T-cell (primary cell): ENCODE results near the gene HAND1. TPM values are rescaled to one million over a fixed set of nuclear protein-coding genes. Genes with fewer than 3 reads are reported as not detected.

ENCODE experiments used
- ATAC-seq, 4 experiments: fragments of 200-7000 bp in 3 of 4; fragments of 150-1000 bp in 1 of 4; cut with Tn5 transposase; replicated peaks in 1 of 4; 1 replicate in 3 of 4; 2 replicates in 1 of 4; pipeline ENCODE4 v1.10.0; 2021; ENCODE audit warnings: moderate library complexity in 3 of 4, mild to moderate bottlenecking in 2 of 4, moderate number of reproducible peaks in 1 of 4
- CTCF ChIA-PET, 2 donors: fragments of 300-600 bp; sonication (Branson Sonifier 250); formaldehyde crosslinking; loops; one replicate each; lab custom pipeline; 2022; ENCODE audit warnings: antibody characterized with exemption in 2 of 2; lab: Charles Lee
- POLR2A ChIA-PET, 2 donors: fragments of 300-600 bp; sonication (Branson Sonifier 250); formaldehyde crosslinking; loops; one replicate each; lab custom pipeline; 2022; ENCODE audit warnings: antibody characterized with exemption in 2 of 2; lab: Charles Lee
- DNase-seq, 35 experiments: peaks; one replicate each; pipeline versions ENCODE4 v3.0.0 to v3.0.0-alpha.2; 2013 to 2023
- H3K27ac ChIP-seq: one replicate; pipeline ENCODE4 v1.5.1; 2013; ENCODE audit warnings: low read length
- H3K27me3 ChIP-seq, 2 experiments: replicated peaks in 1 of 2; 1 replicate in 1 of 2; 2 replicates in 1 of 2; pipeline versions ENCODE4 v1.6.1 to v1.7.0; 2013; ENCODE audit warnings: low read length in 1 of 2, mixed read lengths in 1 of 2; ENCODE audit not compliant: control insufficient read depth in 2 of 2, insufficient read depth in 2 of 2; ENCODE audit errors: extremely low read depth in 1 of 2
- H3K36me3 ChIP-seq, 2 donors: 1 replicate in 1 of 2; 2 replicates in 1 of 2; pipeline versions ENCODE4 v1.6.1 to v1.7.0; 2013; ENCODE audit warnings: low read length in 1 of 2; ENCODE audit not compliant: control insufficient read depth in 2 of 2, insufficient read depth in 1 of 2; ENCODE audit errors: extremely low read depth in 1 of 2
- H3K4me1 ChIP-seq, 2 experiments: 1 replicate in 1 of 2; 2 replicates in 1 of 2; pipeline versions ENCODE4 v1.6.1 to v1.7.0; 2013; ENCODE audit warnings: low read length in 2 of 2, mixed read lengths in 1 of 2; ENCODE audit not compliant: insufficient read depth in 2 of 2, control insufficient read depth in 1 of 2; ENCODE audit errors: extremely low read depth in 1 of 2
- H3K4me3 ChIP-seq, 2 donors: 1 replicate in 1 of 2; 2 replicates in 1 of 2; pipeline versions ENCODE4 v1.5.1 to v1.7.0; 2013; ENCODE audit warnings: mild to moderate bottlenecking in 2 of 2, low read length in 1 of 2, moderate library complexity in 1 of 2; ENCODE audit not compliant: control insufficient read depth in 1 of 2; ENCODE audit errors: extremely low read depth in 1 of 2
- H3K9me3 ChIP-seq: 2 replicates; pipeline ENCODE4 v1.7.0; 2013
- H3K27ac Mint-ChIP-seq, 2 donors: one replicate each; pipeline ENCODE4 v1.8.0; 2020 to 2021; ENCODE audit warnings: mild to moderate bottlenecking in 2 of 2, mixed read lengths in 2 of 2
- H3K27me3 Mint-ChIP-seq, 2 donors: one replicate each; pipeline ENCODE4 v1.8.0; 2021 to 2022; ENCODE audit warnings: mixed read lengths in 2 of 2
- H3K36me3 Mint-ChIP-seq: one replicate; pipeline ENCODE4 v1.8.0; 2021; ENCODE audit warnings: mixed read lengths
- H3K4me1 Mint-ChIP-seq, 3 donors: one replicate each; pipeline ENCODE4 v1.8.0; 2020 to 2022; ENCODE audit warnings: mixed read lengths in 3 of 3, mild to moderate bottlenecking in 1 of 3
- H3K4me3 Mint-ChIP-seq, 3 donors: one replicate each; pipeline ENCODE4 v1.8.0; 2020 to 2022; ENCODE audit warnings: mild to moderate bottlenecking in 3 of 3, mixed read lengths in 3 of 3, moderate library complexity in 3 of 3
- H3K9me3 Mint-ChIP-seq, 3 donors: one replicate each; pipeline ENCODE4 v1.8.0; 2020 to 2022; ENCODE audit warnings: mixed read lengths in 3 of 3
- WGBS: methylation state at CpG from one replicate; pipeline ENCODE4 v1.1.5; 2013; ENCODE audit warnings: missing lambda C conversion rate; ENCODE audit not compliant: insufficient coverage; 5-methylcytosine and 5-hydroxymethylcytosine counted together
- total RNA-seq, 35 experiments: library from RNA in 6 of 35; stranded (reverse) in 6 of 35; fragments of 120-200 nt in 1 of 35; gene quantifications; one replicate each; pipeline versions ENCODE4 v1.2.1 to v1.2.4 and lab custom pipeline; 2013 to 2026

HAND1 gene
- total RNA-seq, 5 donors from 2014 or later (not counting 1 experiment from before 2014, with no cell fraction given) = not detected

DNA sequence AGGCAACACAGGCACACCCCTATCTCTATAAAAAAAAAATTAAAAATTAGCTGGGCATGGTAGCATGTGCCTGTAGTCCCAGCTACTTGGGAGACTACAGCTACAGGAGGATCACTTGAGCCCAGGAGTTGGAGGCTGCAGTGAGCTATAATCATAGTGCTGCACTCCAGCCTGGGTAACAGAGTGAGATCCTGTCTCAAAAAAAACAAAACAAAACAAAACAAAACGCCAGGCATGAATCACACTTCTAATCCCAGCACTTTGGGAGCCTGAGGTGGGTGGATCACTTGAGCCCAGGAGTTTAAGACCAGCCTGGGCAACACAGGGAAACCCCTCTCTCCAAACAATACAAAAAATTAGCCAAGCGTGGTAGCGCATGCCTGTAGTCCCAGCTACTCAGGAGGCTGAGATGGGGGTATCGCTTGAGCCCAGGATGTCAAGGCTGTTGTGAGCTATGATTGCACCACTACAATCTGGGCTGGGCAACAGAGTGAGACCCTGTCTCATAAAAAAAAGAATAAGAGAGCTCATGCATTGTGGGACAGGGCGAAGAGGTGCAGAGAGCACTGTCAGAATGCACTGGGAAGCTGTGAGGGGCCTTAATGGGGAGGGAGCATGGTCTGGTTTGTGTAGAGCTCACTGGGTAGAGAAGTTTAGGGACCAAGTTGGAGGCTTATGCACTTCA is 40.6 kb downstream of the HAND1 start:
- POLR2A ChIA-PET = interaction anchor here in 1 of 2 donors (0.6 kb wide), 1 partner anchor 808 kb away, joined by 4 read pairs; no protein-coding TSS in a partner anchor
- peaks cover 9 to 13% (median 12%) of the 10 kb centered on the region in 3 donors for H3K4me1 Mint-ChIP-seq
- H3K27me3 Mint-ChIP-seq = no peaks in the 10 kb centered on the region
- peaks cover 63% of the 10 kb centered on the region for H3K36me3 Mint-ChIP-seq
- H3K27me3 ChIP-seq = no peaks in the 10 kb centered on the region
- ATAC-seq (no peak), DNase-seq (no peak)
- H3K27ac Mint-ChIP-seq = no peak overlapping the region
- H3K4me1 ChIP-seq = no peaks in the 10 kb centered on the region
- no peak overlapping the region for H3K27ac ChIP-seq
- peaks cover 8 to 60% of the 10 kb centered on the region in 2 donors for H3K36me3 ChIP-seq
- WGBS = 98% methylated on average over 4 of the region's 5 CpGs
- H3K9me3 Mint-ChIP-seq = no peaks in the 10 kb centered on the region
- CTCF ChIA-PET = interaction anchor here in 1 of 2 donors (0.6 kb wide), 1 partner anchor 60 kb away, joined by 5 read pairs; no protein-coding TSS in a partner anchor
- no peaks in the 10 kb centered on the region for H3K9me3 ChIP-seq
- no peak overlapping the region for H3K4me3 ChIP-seq
- no peak overlapping the region for H3K4me3 Mint-ChIP-seq

DNA sequence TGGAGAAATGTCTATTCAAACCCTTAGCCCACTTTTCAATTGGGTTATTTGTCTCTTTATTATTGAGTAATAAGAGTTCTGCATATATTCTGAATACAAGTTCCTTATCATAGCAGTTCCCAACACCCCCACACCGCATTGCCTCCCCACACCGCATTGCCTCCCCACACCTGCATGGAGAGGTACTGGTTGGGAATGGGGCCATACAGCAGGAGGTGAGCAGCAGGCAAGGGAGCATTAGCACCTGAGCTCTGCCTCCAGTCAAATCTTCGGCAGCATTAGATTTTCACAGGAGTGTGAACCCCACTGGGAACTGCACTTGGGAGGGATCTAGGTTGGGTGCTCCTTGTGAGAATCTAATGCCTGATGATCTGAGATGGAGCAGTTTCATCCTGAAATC is 42.8 kb downstream of the HAND1 start:
- ATAC-seq = no peak
- Mint-ChIP-seq H3K4me1 (no peaks in the 10 kb centered on the region), H3K27me3 (no peaks in the 10 kb centered on the region), H3K9me3 (no peaks in the 10 kb centered on the region), H3K36me3 (peaks cover 45% of the 10 kb centered on the region), H3K4me3 (no peak overlapping the region), H3K27ac (no peak overlapping the region)
- Histone ChIP-seq H3K4me3 (no peak overlapping the region), H3K9me3 (no peaks in the 10 kb centered on the region), H3K27me3 (no peaks in the 10 kb centered on the region), H3K36me3 (peaks cover 8 to 40% of the 10 kb centered on the region in 2 donors), H3K27ac (no peak overlapping the region), H3K4me1 (no peaks in the 10 kb centered on the region)
- no CpG with 5 or more reads among the region's 3 CpGs for WGBS
- POLR2A ChIA-PET = no interaction called here
- CTCF ChIA-PET = no interaction called here
- DNase-seq = no peak

DNA sequence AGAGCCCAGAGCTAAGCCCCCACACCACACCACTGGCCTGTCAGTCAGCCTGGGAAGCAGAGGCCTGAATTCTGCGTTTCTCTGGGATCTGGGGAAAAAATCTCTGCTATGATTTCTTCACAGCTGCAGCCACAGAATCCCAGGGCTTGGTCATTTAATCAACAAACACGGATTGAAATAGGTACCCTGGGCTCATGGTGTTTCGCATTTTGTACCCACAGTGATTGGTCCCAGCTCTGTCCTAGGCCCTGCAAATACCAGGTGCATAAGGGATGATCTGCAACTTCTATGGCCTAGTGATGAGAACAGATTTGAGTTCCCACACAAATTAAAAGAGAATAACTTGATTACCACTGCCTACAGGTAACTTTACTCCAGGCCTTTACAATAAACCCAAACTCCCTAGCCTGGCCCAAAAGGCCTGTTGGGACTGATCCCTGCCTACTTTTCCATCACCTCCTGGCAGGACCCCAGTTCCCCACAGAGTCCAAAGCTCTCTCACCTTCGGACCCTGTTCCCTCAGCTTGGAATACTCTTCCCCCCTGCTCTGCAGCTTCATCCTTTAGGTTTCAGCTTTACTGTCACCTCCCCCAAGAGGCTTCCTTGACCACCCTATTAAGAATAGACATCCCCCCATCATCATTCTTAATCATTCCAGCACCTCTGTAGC is 46.9 kb downstream of the HAND1 start:
- ChIA-PET POLR2A (no interaction called here), CTCF (interaction anchor here in 1 of 2 donors (1.0 kb wide), 1 partner anchor 32 kb away, joined by 3 read pairs; no protein-coding TSS in a partner anchor)
- Histone ChIP-seq H3K4me3 (no peak overlapping the region), H3K4me1 (peaks cover 0 to 4% of the 10 kb centered on the region in 2 experiments), H3K27ac (no peak overlapping the region), H3K9me3 (no peaks in the 10 kb centered on the region), H3K27me3 (no peaks in the 10 kb centered on the region), H3K36me3 (peaks cover 0 to 17% of the 10 kb centered on the region in 2 donors)
- Mint-ChIP-seq H3K9me3 (peaks cover 0 to 2% (median 0%) of the 10 kb centered on the region in 3 donors), H3K27me3 (no peaks in the 10 kb centered on the region), H3K27ac (no peak overlapping the region), H3K4me1 (peaks cover 0 to 7% (median 2%) of the 10 kb centered on the region in 3 donors), H3K4me3 (no peak overlapping the region), H3K36me3 (peaks cover 25% of the 10 kb centered on the region)
- DNase-seq (no peak), ATAC-seq (no peak)
- 92% methylated on average over 4 of the region's 4 CpGs for WGBS

DNA sequence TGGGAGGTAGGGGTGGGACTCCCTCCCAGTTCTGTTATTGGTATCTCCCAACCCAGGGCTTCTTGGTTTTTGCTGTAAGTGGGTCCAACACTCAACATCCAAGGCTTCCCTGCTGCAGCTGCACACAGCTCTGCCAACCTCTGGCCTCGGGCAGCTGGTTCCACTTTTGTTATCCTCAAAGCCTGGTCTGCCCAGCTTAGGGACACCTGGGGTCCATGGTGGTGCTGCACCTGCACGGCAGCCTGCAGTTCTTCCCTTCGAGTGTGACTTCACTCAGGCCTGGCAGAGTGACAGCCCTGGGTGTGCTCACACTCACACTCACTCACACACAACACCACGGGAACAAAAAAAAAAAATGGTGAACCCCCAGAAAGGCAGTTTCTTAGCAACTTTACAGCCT is 47.6 kb downstream of the HAND1 start:
- ChIA-PET CTCF (interaction anchor here in 1 of 2 donors (1.0 kb wide), 1 partner anchor 32 kb away, joined by 3 read pairs; no protein-coding TSS in a partner anchor), POLR2A (no interaction called here)
- H3K9me3 Mint-ChIP-seq = peaks cover 0 to 2% (median 0%) of the 10 kb centered on the region in 3 donors
- Histone ChIP-seq H3K27me3 (no peaks in the 10 kb centered on the region), H3K4me1 (peaks cover 0 to 4% of the 10 kb centered on the region in 2 experiments), H3K4me3 (no peak overlapping the region), H3K36me3 (peaks cover 0 to 12% of the 10 kb centered on the region in 2 donors), H3K27ac (no peak overlapping the region), H3K9me3 (no peaks in the 10 kb centered on the region)
- ATAC-seq (no peak), DNase-seq (no peak)
- no peak overlapping the region for H3K4me3 Mint-ChIP-seq
- H3K27ac Mint-ChIP-seq = no peak overlapping the region
- peaks cover 0 to 7% (median 2%) of the 10 kb centered on the region in 3 donors for H3K4me1 Mint-ChIP-seq
- H3K27me3 Mint-ChIP-seq = no peaks in the 10 kb centered on the region
- peaks cover 20% of the 10 kb centered on the region for H3K36me3 Mint-ChIP-seq
- 71% methylated on average over 3 of the region's 4 CpGs for WGBS

DNA sequence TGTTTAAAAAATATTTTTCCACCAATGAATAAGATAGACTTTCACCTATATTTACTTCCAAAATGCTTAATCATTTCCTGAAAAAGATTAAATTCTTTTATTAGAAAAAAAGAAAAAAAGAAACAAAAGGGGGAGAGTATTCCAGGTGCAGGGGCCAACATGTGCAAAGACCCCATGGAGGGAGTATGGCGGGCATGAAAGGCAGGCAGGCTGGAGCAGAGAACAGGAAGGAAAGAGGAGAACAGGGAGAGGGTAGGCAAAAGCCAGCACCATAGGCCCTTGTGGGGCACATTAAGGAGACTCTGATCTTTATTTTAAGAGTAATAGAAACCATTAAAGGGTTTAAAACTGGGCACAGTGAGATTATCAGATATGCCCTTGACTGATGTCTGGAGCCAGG is 48.7 kb downstream of the HAND1 start:
- ChIA-PET CTCF (no interaction called here), POLR2A (no interaction called here)
- Mint-ChIP-seq H3K4me1 (peaks cover 2 to 10% (median 9%) of the 10 kb centered on the region in 3 donors), H3K4me3 (no peak overlapping the region), H3K27me3 (no peaks in the 10 kb centered on the region), H3K27ac (no peak overlapping the region), H3K36me3 (peaks cover 21% of the 10 kb centered on the region), H3K9me3 (peaks cover 0 to 2% (median 0%) of the 10 kb centered on the region in 3 donors)
- DNase-seq = no peak
- ATAC-seq = no peak
- WGBS = 100% methylated on average over 1 of the region's 1 CpG
- Histone ChIP-seq H3K9me3 (no peaks in the 10 kb centered on the region), H3K27me3 (no peaks in the 10 kb centered on the region), H3K36me3 (peaks cover 0 to 5% of the 10 kb centered on the region in 2 donors), H3K4me3 (no peak overlapping the region), H3K27ac (no peak overlapping the region), H3K4me1 (peaks cover 0 to 4% of the 10 kb centered on the region in 2 experiments)

DNA sequence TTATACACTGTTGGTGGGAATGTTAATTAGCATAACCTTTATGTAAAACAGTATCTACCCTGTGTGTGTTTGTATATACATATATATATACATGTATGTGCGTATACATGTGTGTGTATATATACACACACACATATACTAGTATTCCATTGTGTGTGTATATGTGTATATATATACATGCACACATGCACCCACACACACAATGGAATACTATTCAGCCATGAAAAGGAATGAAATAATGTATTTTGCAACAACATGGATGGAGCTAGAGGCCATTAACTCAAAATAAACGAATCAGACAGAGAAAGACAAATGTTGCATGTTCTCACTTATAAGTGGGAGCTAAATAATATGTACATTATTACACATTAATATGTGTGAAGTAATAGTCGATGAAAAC is 49.8 kb downstream of the HAND1 start:
- Mint-ChIP-seq H3K4me3 (no peak overlapping the region), H3K36me3 (peaks cover 26% of the 10 kb centered on the region), H3K27me3 (no peaks in the 10 kb centered on the region), H3K4me1 (peaks cover 7 to 15% (median 11%) of the 10 kb centered on the region in 3 donors), H3K9me3 (peaks cover 0 to 7% (median 4%) of the 10 kb centered on the region in 3 donors), H3K27ac (no peak overlapping the region)
- Histone ChIP-seq H3K4me1 (peaks cover 0 to 4% of the 10 kb centered on the region in 2 experiments), H3K4me3 (no peak overlapping the region), H3K9me3 (no peaks in the 10 kb centered on the region), H3K27ac (no peak overlapping the region), H3K27me3 (no peaks in the 10 kb centered on the region), H3K36me3 (peaks cover 0 to 2% of the 10 kb centered on the region in 2 donors)
- DNase-seq (no peak), ATAC-seq (no peak)
- WGBS = no CpG with 5 or more reads among the region's 3 CpGs
- ChIA-PET CTCF (no interaction called here), POLR2A (interaction anchor here in 1 of 2 donors (0.6 kb wide), 1 partner anchor 237 kb away, joined by 4 read pairs; no protein-coding TSS in a partner anchor)
